GM23338 (cell line): ENCODE results near the gene TRPM2. TPM values are rescaled to one million over a fixed set of nuclear protein-coding genes. Genes with fewer than 3 reads are reported as not detected.

Source experiments
- ATAC-seq: fragments of 200-7000 bp; cut with Tn5 transposase; 3 replicates; pipeline ENCODE4 v1.9.1; 2020
- DNase-seq: peaks from one replicate; pipeline ENCODE4 v3.0.0-alpha.2; 2015; ENCODE audit warnings: low spot score
- H2AFZ ChIP-seq: fragments of 200-600 bp; sonication (generic); 2 replicates; pipeline ENCODE4 v1.8.0; 2016; ENCODE audit warnings: antibody characterized with exemption, mild to moderate bottlenecking, moderate library complexity
- H3F3A ChIP-seq: fragments of 200-600 bp; sonication (generic); replicated peaks from 2 replicates; pipeline ENCODE4 v1.8.0; 2017; ENCODE audit warnings: antibody characterized with exemption, mixed run types, low read depth
- H3K27ac ChIP-seq: fragments of 200-600 bp; sonication (generic); 2 replicates; pipeline ENCODE4 v1.6.1; 2016; ENCODE audit warnings: low read depth
- H3K27me3 ChIP-seq: fragments of 200-600 bp; sonication (generic); 2 replicates; pipeline ENCODE4 v1.8.0; 2016; ENCODE audit warnings: mild to moderate bottlenecking, mixed run types, moderate library complexity; ENCODE audit not compliant: insufficient read depth
- H3K36me3 ChIP-seq: fragments of 200-600 bp; sonication (generic); 2 replicates; pipeline ENCODE4 v1.8.0; 2016; ENCODE audit warnings: mild to moderate bottlenecking; ENCODE audit not compliant: insufficient read depth
- H3K4me1 ChIP-seq: fragments of 200-600 bp; sonication (generic); 2 replicates; pipeline ENCODE4 v1.8.0; 2016; ENCODE audit warnings: mild to moderate bottlenecking, moderate library complexity; ENCODE audit not compliant: insufficient read depth
- H3K4me2 ChIP-seq: fragments of 200-600 bp; sonication (generic); 2 replicates; pipeline ENCODE4 v1.7.1; 2017; ENCODE audit warnings: mixed run types
- H3K4me3 ChIP-seq: fragments of 200-600 bp; sonication (generic); 2 replicates; pipeline ENCODE4 v1.6.1; 2016; ENCODE audit warnings: mixed run types
- H3K79me2 ChIP-seq: fragments of 200-600 bp; sonication (generic); replicated peaks from 2 replicates; pipeline ENCODE4 v1.8.0; 2017; ENCODE audit warnings: mild to moderate bottlenecking; ENCODE audit not compliant: insufficient read depth
- H3K9me2 ChIP-seq: fragments of 200-600 bp; sonication (generic); 2 replicates; pipeline ENCODE4 v1.8.0; 2017; ENCODE audit not compliant: insufficient read depth
- H4K20me1 ChIP-seq: fragments of 200-600 bp; sonication (generic); replicated peaks from 2 replicates; pipeline ENCODE4 v1.8.0; 2017; ENCODE audit warnings: mild to moderate bottlenecking; ENCODE audit not compliant: insufficient read depth
- H3K27ac Mint-ChIP-seq: 2 replicates; pipeline ENCODE4 v1.8.0; 2020; ENCODE audit warnings: inconsistent platforms, mild to moderate bottlenecking, moderate library complexity, mixed read lengths
- H3K27me3 Mint-ChIP-seq: 3 replicates; pipeline ENCODE4 v1.8.0; 2022; ENCODE audit warnings: low read depth, mild to moderate bottlenecking, moderate library complexity, mixed read lengths, inconsistent platforms; ENCODE audit not compliant: insufficient read depth, poor library complexity
- H3K36me3 Mint-ChIP-seq: 3 replicates; pipeline ENCODE4 v1.8.0; 2021; ENCODE audit warnings: low read depth, mild to moderate bottlenecking, inconsistent platforms, moderate library complexity, mixed read lengths
- H3K4me1 Mint-ChIP-seq: 3 replicates; pipeline ENCODE4 v1.8.0; 2020; ENCODE audit warnings: mild to moderate bottlenecking, inconsistent platforms, mixed read lengths
- H3K4me3 Mint-ChIP-seq: 3 replicates; pipeline ENCODE4 v1.8.0; 2021; ENCODE audit warnings: moderate library complexity, mild to moderate bottlenecking, inconsistent platforms, mixed read lengths
- H3K9me3 Mint-ChIP-seq: 3 replicates; pipeline ENCODE4 v1.8.0; 2020; ENCODE audit warnings: moderate library complexity, mild to moderate bottlenecking, inconsistent platforms, mixed read lengths
- CREB1 ChIP-seq: fragments of 250-450 bp; sonication (Bioruptor Pico); IDR thresholded peaks from 2 replicates; pipeline ENCODE4 v1.5.0; 2020; ENCODE audit warnings: low read depth, mild to moderate bottlenecking, moderate library complexity
- CTCF ChIP-seq, 2 experiments: fragments of 200-600 bp in 1 of 2; sonication (generic) in 1 of 2; conservative IDR thresholded peaks; 2 replicates each; pipeline versions ENCODE4 v1.5.1 to v1.6.1; 2016 to 2017; ENCODE audit warnings: antibody characterized with exemption in 2 of 2, low read depth in 2 of 2, mild to moderate bottlenecking in 2 of 2, moderate library complexity in 1 of 2
- EZH2 ChIP-seq: fragments of 200-600 bp; sonication (generic); IDR thresholded peaks from one replicate; pipeline ENCODE4 v1.8.0; 2017; ENCODE audit warnings: antibody characterized with exemption, mild to moderate bottlenecking, low read depth; ENCODE audit not compliant: unreplicated experiment
- EZH2phosphoT487 ChIP-seq: fragments of 200-600 bp; sonication (generic); IDR thresholded peaks from one replicate; pipeline ENCODE4 v1.8.1; 2018; ENCODE audit warnings: antibody characterized with exemption; ENCODE audit not compliant: unreplicated experiment
- JUNB ChIP-seq: IDR thresholded peaks from one replicate; pipeline ENCODE4 v1.6.1; 2016; ENCODE audit warnings: antibody characterized with exemption; ENCODE audit not compliant: unreplicated experiment
- NANOG ChIP-seq: IDR thresholded peaks from 2 replicates; pipeline ENCODE4 v1.6.1; 2016; ENCODE audit warnings: antibody characterized with exemption, borderline replicate concordance
- POLR2AphosphoS5 ChIP-seq: IDR thresholded peaks from 2 replicates; pipeline ENCODE4 v1.6.1; 2016; ENCODE audit warnings: antibody characterized with exemption, low read depth
- STAT1 ChIP-seq: IDR thresholded peaks from one replicate; pipeline ENCODE4 v1.6.1; 2016; ENCODE audit warnings: antibody characterized with exemption; ENCODE audit not compliant: unreplicated experiment
- ZNF114 ChIP-seq: fragments of 250-450 bp; sonication (Bioruptor Pico); IDR thresholded peaks from 2 replicates; pipeline ENCODE4 v1.5.0; 2020; ENCODE audit warnings: mild to moderate bottlenecking, moderate library complexity
- ZNF331 ChIP-seq: fragments of 250-450 bp; sonication (Bioruptor Pico); IDR thresholded peaks from 2 replicates; pipeline ENCODE4 v1.5.0; 2020; ENCODE audit warnings: low read depth, mild to moderate bottlenecking, moderate library complexity
- polyA plus RNA-seq: library from polyadenylated mRNA; unstranded; fragments of >200 nt; fragmentation: Nextera tagmentation; extraction: Ambion mirVana; gene quantifications from 2 replicates; pipeline ENCODE4 v1.2.1, GENCODE V29; 2016
- total RNA-seq: library from RNA; depleted of rRNA; stranded (reverse); fragments of >200 nt; shearing (Covaris generic); gene quantifications from 2 replicates; pipeline ENCODE4 v1.2.3, GENCODE V29; 2014
- TF ChIP-seq, protein P1 (sequence below): fragments of 250-450 bp; sonication (Bioruptor Pico); IDR thresholded peaks from 2 replicates; pipeline ENCODE4 v1.5.0; 2020; ENCODE audit warnings: mild to moderate bottlenecking, moderate library complexity

TRPM2 gene
- total and polyA plus RNA-seq, 2 experiments from 2014 or later: 0.53 to 0.83 TPM

DNA sequence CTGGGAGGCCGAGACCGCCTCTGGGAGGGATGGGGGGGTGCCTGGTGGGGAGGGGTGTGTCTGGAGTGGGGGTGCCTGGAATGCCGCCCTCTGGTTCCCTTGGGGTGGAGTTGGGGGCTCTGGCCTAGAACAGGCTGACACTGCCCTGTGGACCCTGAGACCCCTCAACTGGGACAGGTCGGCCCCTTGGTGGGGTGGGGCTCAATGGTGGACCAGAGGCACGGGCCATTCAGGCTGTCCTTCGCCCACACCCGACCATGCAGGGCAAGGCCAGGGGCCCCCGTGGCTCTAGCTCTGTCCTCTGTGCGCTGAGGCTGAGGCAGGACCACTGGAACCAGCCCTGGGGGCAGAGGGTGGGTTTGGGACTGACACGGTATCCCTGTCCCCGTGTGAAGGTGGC, 38.9 kb upstream of the TRPM2 start:
- Histone ChIP-seq H3F3A (no peaks in the 10 kb centered on the region), H3K4me1 (no peaks in the 10 kb centered on the region), H3K9me2 (no peaks in the 10 kb centered on the region), H3K79me2 (no peaks in the 10 kb centered on the region), H3K27ac (no peak overlapping the region), H2AFZ (no peak overlapping the region), H3K27me3 (no peaks in the 10 kb centered on the region), H4K20me1 (no peaks in the 10 kb centered on the region), H3K4me2 (no peak overlapping the region), H3K4me3 (no peak overlapping the region), H3K36me3 (no peaks in the 10 kb centered on the region)
- ATAC-seq (no peak), DNase-seq (no peak)
- peaks cover 6% of the 10 kb centered on the region for H3K36me3 Mint-ChIP-seq
- no peaks in the 10 kb centered on the region for H3K4me1 Mint-ChIP-seq
- no peaks in the 10 kb centered on the region for H3K9me3 Mint-ChIP-seq
- H3K27ac Mint-ChIP-seq: no peak overlapping the region
- no peak overlapping the region for H3K4me3 Mint-ChIP-seq
- peaks cover 1% of the 10 kb centered on the region for H3K27me3 Mint-ChIP-seq
- TF ChIP-seq POLR2AphosphoS5 (no peak), ZNF331 (CRISPR knock-in tag) (no peak), EZH2phosphoT487 (no peak), STAT1 (no peak), NANOG (no peak), EZH2 (no peak), JUNB (no peak), CTCF (conservative IDR thresholded peaks at IDR 0.05; ENCODE audit: low read depth in 2 of 2) (no peak), ZNF114 (no peak), CREB1 (no peak)
- TF ChIP-seq, protein P1, sequence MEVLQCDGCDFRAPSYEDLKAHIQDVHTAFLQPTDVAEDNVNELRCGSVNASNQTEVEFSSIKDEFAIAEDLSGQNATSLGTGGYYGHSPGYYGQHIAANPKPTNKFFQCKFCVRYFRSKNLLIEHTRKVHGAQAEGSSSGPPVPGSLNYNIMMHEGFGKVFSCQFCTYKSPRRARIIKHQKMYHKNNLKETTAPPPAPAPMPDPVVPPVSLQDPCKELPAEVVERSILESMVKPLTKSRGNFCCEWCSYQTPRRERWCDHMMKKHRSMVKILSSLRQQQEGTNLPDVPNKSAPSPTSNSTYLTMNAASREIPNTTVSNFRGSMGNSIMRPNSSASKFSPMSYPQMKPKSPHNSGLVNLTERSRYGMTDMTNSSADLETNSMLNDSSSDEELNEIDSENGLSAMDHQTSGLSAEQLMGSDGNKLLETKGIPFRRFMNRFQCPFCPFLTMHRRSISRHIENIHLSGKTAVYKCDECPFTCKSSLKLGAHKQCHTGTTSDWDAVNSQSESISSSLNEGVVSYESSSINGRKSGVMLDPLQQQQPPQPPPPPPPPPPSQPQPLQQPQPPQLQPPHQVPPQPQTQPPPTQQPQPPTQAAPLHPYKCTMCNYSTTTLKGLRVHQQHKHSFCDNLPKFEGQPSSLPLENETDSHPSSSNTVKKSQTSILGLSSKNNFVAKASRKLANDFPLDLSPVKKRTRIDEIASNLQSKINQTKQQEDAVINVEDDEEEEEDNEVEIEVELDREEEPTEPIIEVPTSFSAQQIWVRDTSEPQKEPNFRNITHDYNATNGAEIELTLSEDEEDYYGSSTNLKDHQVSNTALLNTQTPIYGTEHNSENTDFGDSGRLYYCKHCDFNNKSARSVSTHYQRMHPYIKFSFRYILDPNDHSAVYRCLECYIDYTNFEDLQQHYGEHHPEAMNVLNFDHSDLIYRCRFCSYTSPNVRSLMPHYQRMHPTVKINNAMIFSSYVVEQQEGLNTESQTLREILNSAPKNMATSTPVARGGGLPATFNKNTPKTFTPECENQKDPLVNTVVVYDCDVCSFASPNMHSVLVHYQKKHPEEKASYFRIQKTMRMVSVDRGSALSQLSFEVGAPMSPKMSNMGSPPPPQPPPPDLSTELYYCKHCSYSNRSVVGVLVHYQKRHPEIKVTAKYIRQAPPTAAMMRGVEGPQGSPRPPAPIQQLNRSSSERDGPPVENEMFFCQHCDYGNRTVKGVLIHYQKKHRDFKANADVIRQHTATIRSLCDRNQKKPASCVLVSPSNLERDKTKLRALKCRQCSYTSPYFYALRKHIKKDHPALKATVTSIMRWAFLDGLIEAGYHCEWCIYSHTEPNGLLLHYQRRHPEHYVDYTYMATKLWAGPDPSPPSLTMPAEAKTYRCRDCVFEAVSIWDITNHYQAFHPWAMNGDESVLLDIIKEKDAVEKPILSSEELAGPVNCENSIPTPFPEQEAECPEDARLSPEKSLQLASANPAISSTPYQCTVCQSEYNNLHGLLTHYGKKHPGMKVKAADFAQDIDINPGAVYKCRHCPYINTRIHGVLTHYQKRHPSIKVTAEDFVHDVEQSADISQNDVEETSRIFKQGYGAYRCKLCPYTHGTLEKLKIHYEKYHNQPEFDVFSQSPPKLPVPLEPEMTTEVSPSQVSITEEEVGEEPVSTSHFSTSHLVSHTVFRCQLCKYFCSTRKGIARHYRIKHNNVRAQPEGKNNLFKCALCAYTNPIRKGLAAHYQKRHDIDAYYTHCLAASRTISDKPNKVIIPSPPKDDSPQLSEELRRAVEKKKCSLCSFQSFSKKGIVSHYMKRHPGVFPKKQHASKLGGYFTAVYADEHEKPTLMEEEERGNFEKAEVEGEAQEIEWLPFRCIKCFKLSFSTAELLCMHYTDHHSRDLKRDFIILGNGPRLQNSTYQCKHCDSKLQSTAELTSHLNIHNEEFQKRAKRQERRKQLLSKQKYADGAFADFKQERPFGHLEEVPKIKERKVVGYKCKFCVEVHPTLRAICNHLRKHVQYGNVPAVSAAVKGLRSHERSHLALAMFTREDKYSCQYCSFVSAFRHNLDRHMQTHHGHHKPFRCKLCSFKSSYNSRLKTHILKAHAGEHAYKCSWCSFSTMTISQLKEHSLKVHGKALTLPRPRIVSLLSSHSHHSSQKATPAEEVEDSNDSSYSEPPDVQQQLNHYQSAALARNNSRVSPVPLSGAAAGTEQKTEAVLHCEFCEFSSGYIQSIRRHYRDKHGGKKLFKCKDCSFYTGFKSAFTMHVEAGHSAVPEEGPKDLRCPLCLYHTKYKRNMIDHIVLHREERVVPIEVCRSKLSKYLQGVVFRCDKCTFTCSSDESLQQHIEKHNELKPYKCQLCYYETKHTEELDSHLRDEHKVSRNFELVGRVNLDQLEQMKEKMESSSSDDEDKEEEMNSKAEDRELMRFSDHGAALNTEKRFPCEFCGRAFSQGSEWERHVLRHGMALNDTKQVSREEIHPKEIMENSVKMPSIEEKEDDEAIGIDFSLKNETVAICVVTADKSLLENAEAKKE (CRISPR knock-in tag): no peak
